Gastroesophageal sphincter (tissue), 4 donors: Measurements from ENCODE around the gene P4HA3. TPM values are rescaled to one million over a fixed set of nuclear protein-coding genes. Genes with fewer than 3 reads are reported as not detected.

Experiments
- ATAC-seq: fragments of 150-250 bp; one replicate; pipeline ENCODE4 v1.9.1; 2016; ENCODE audit warnings: mild to moderate bottlenecking, moderate library complexity
- H3K27ac ChIP-seq, 4 donors: fragments of 200-600 bp; sonication (generic) in 3 of 4; 1 replicate in 3 of 4; 2 replicates in 1 of 4; pipeline ENCODE4 v1.5.1; 2016 to 2019
- H3K27me3 ChIP-seq: fragments of 200-600 bp; sonication (generic); one replicate; pipeline ENCODE4 v1.5.1; 2019
- H3K36me3 ChIP-seq, 2 donors: fragments of 200-600 bp; sonication (generic); one replicate each; pipeline ENCODE4 v1.5.1; 2019; ENCODE audit warnings: control low read depth in 1 of 2
- H3K4me1 ChIP-seq, 3 donors: fragments of 200-600 bp; sonication (generic); 1 replicate in 2 of 3; 2 replicates in 1 of 3; pipeline ENCODE4 v1.5.1; 2016 to 2019; ENCODE audit warnings: control low read depth in 2 of 3
- H3K4me3 ChIP-seq, 2 donors: fragments of 200-600 bp; sonication (generic); one replicate each; pipeline ENCODE4 v1.5.1; 2019; ENCODE audit warnings: mild to moderate bottlenecking in 1 of 2, moderate library complexity in 1 of 2
- H3K9me3 ChIP-seq, 3 donors: fragments of 200-600 bp; sonication (generic); one replicate each; pipeline ENCODE4 v1.5.1; 2017 to 2019; ENCODE audit warnings: control low read depth in 2 of 3
- CTCF ChIP-seq, 4 experiments: fragments of 200-600 bp in 2 of 4; fragments of 450-650 bp in 2 of 4; sonication (generic) in 1 of 4; IDR thresholded peaks; one replicate each; pipeline ENCODE4 v1.5.1; 2017 to 2019; ENCODE audit warnings: antibody characterized with exemption in 4 of 4, mild to moderate bottlenecking in 2 of 4, moderate library complexity in 2 of 4
- EP300 ChIP-seq: sonication (generic); formaldehyde crosslinking; IDR thresholded peaks from one replicate; pipeline ENCODE4 v1.6.1; 2017; ENCODE audit warnings: antibody characterized with exemption, mild to moderate bottlenecking
- POLR2A ChIP-seq, 2 donors: fragments of 450-650 bp; IDR thresholded peaks; one replicate each; pipeline ENCODE4 v1.6.1; 2017; ENCODE audit warnings: antibody characterized with exemption in 2 of 2, mild to moderate bottlenecking in 2 of 2, moderate library complexity in 1 of 2
- POLR2AphosphoS5 ChIP-seq: sonication (generic); formaldehyde crosslinking; IDR thresholded peaks from one replicate; pipeline ENCODE4 v1.6.1; 2017; ENCODE audit warnings: antibody characterized with exemption
- WGBS, 2 donors: methylation state at CpG; one replicate each; pipeline ENCODE4 v1.1.5; 2018; ENCODE audit warnings: low coverage in 1 of 2; 5-methylcytosine and 5-hydroxymethylcytosine counted together
- total RNA-seq, 4 donors: library from RNA; depleted of rRNA; stranded (reverse); fragments of >200 nt; gene quantifications; one replicate each; pipeline ENCODE4 v1.1.0, GENCODE V29; 2016

P4HA3 gene
- total RNA-seq, 4 donors from 2014 or later: 0.69 to 2.9 (median 0.94) TPM; not detected in 1

- ATAC-seq: no peak
- H3K4me3 ChIP-seq: no peak overlapping the region
- H3K4me1 ChIP-seq: no peaks in the 10 kb centered on the region
- H3K27ac ChIP-seq: no peak overlapping the region
- peaks cover 0 to 87% of the 10 kb centered on the region in 2 donors for H3K36me3 ChIP-seq
- H3K27me3 ChIP-seq: no peaks in the 10 kb centered on the region
- TF ChIP-seq POLR2AphosphoS5: no peak
- TF ChIP-seq POLR2A (IDR thresholded peaks at IDR 0.05): no peak
- no peak for TF ChIP-seq EP300
- TF ChIP-seq CTCF (IDR thresholded peaks at IDR 0.05): no peak
- WGBS, 2 donors: 79 to 86% methylated on average over 2 of the region's 2 CpGs
- H3K9me3 ChIP-seq: no peaks in the 10 kb centered on the region
Observed at GRCh38 chr11:74237541-74237940, 73.9 kb downstream of the P4HA3 start.

- Histone ChIP-seq H3K27me3 (no peaks in the 10 kb centered on the region), H3K27ac (no peak overlapping the region), H3K4me3 (no peak overlapping the region), H3K4me1 (no peaks in the 10 kb centered on the region), H3K36me3 (peaks cover 0 to 97% of the 10 kb centered on the region in 2 donors), H3K9me3 (no peaks in the 10 kb centered on the region)
- no peak for ATAC-seq
- 87 to 89% methylated on average over 4 of the region's 4 CpGs for WGBS, 2 donors
- no peak for TF ChIP-seq POLR2AphosphoS5
Observed at GRCh38 chr11:74235121-74235520, 76.3 kb downstream of the P4HA3 start.

GRCh38 chr11:74233683-74234082, 77.8 kb downstream of the P4HA3 start:
- Histone ChIP-seq H3K27me3 (no peaks in the 10 kb centered on the region), H3K4me1 (no peaks in the 10 kb centered on the region), H3K4me3 (no peak overlapping the region), H3K36me3 (peaks cover 0 to 86% of the 10 kb centered on the region in 2 donors), H3K9me3 (no peaks in the 10 kb centered on the region), H3K27ac (no peak overlapping the region)
- 87 to 88% methylated on average over 3 of the region's 3 CpGs for WGBS, 2 donors
- no peak for TF ChIP-seq POLR2A (IDR thresholded peaks at IDR 0.05)
- no peak for TF ChIP-seq EP300
- TF ChIP-seq POLR2AphosphoS5: no peak
- no peak for TF ChIP-seq CTCF (IDR thresholded peaks at IDR 0.05)
- ATAC-seq: no peak

- Histone ChIP-seq H3K4me3 (no peak overlapping the region), H3K27me3 (no peaks in the 10 kb centered on the region), H3K9me3 (no peaks in the 10 kb centered on the region), H3K27ac (no peak overlapping the region), H3K4me1 (no peaks in the 10 kb centered on the region), H3K36me3 (peaks cover 0 to 74% of the 10 kb centered on the region in 2 donors)
- WGBS, 2 donors: 93 to 94% methylated on average over 3 to 5 of the region's 6 CpGs
- TF ChIP-seq CTCF (IDR thresholded peaks at IDR 0.05) (no peak), EP300 (no peak), POLR2AphosphoS5 (no peak), POLR2A (IDR thresholded peaks at IDR 0.05) (no peak)
- no peak for ATAC-seq
Observed at GRCh38 chr11:74232311-74232950, 79.0 kb downstream of the P4HA3 start.

- Histone ChIP-seq H3K36me3 (peaks cover 0 to 31% of the 10 kb centered on the region in 2 donors), H3K4me1 (no peaks in the 10 kb centered on the region), H3K27me3 (no peaks in the 10 kb centered on the region), H3K27ac (no peak overlapping the region), H3K9me3 (no peaks in the 10 kb centered on the region), H3K4me3 (no peak overlapping the region)
- TF ChIP-seq POLR2A (IDR thresholded peaks at IDR 0.05) (no peak), EP300 (no peak), CTCF (IDR thresholded peaks at IDR 0.05) (no peak), POLR2AphosphoS5 (no peak)
- 80 to 83% methylated on average over 2 of the region's 2 CpGs for WGBS, 2 donors
- ATAC-seq: no peak
Observed at GRCh38 chr11:74226907-74227306, 84.5 kb downstream of the P4HA3 start.
